Activated CD8-positive, alpha-beta T cell treated with anti-CD3 and anti-CD28 coated beads for 36 hours (primary cell): ENCODE results near the gene PTPRCAP. TPM values are rescaled to one million over a fixed set of nuclear protein-coding genes. Genes with fewer than 3 reads are reported as not detected.

ENCODE experiments used
- ATAC-seq: fragments of 200-7000 bp; cut with Tn5 transposase; one replicate; pipeline ENCODE4 v1.10.0; 2021; ENCODE audit warnings: mild to moderate bottlenecking, moderate library complexity
- CTCF ChIA-PET: fragments of 350-600 bp; sonication (Branson Sonifier 250); formaldehyde crosslinking; loops from one replicate; lab custom pipeline; 2021; ENCODE audit warnings: antibody characterized with exemption; lab: Charles Lee
- POLR2A ChIA-PET: fragments of 350-600 bp; sonication (Branson Sonifier 250); formaldehyde crosslinking; loops from one replicate; lab custom pipeline; 2021; ENCODE audit warnings: antibody characterized with exemption; lab: Charles Lee
- DNase-seq: peaks from one replicate; pipeline ENCODE4 v3.0.0-alpha.2; 2020
- H3K27ac Mint-ChIP-seq: one replicate; pipeline ENCODE4 v1.8.0; 2021; ENCODE audit warnings: mild to moderate bottlenecking, mixed read lengths
- H3K27me3 Mint-ChIP-seq: one replicate; pipeline ENCODE4 v1.8.0; 2021; ENCODE audit warnings: mixed read lengths
- H3K36me3 Mint-ChIP-seq: one replicate; pipeline ENCODE4 v1.8.0; 2021; ENCODE audit warnings: low read depth, mixed read lengths
- H3K4me1 Mint-ChIP-seq: one replicate; pipeline ENCODE4 v1.8.0; 2021; ENCODE audit warnings: low read depth, mixed read lengths
- H3K4me3 Mint-ChIP-seq: one replicate; pipeline ENCODE4 v1.8.0; 2021; ENCODE audit warnings: mild to moderate bottlenecking, moderate library complexity, mixed read lengths
- H3K9me3 Mint-ChIP-seq: one replicate; pipeline ENCODE4 v1.8.0; 2021; ENCODE audit warnings: mixed read lengths
- CTCF ChIP-seq: fragments of 200-600 bp; IDR thresholded peaks from one replicate; pipeline ENCODE4 v1.8.0; 2022; ENCODE audit warnings: antibody characterized with exemption, mild to moderate bottlenecking
- intact Hi-C: fragments of 100-400 bp; cut with micrococcal nuclease; formaldehyde crosslinking; loops from one replicate; pipeline ENCODE4 v1.10.0; 2022
- total RNA-seq, 2 experiments: library from RNA; stranded (reverse); gene quantifications; one replicate each; pipeline ENCODE4 v1.2.3, GENCODE V29; 2021

The PTPRCAP gene
- total RNA-seq, 2 experiments from 2014 or later: 107 to 114 TPM

- Mint-ChIP-seq H3K4me3 (no peak overlapping the region), H3K27ac (no peak overlapping the region)
Observed at GRCh38 chr11:67412495-67413179, 24.8 kb downstream of the PTPRCAP start.

GRCh38 chr11:67411785-67412152, 25.7 kb downstream of the PTPRCAP start:
- peaks cover 32% of the 10 kb centered on the region for H3K36me3 Mint-ChIP-seq
- intact Hi-C loops: no loop called here
- DNase-seq: peak; percentile 57
- peaks cover 76% of the 10 kb centered on the region for H3K4me1 Mint-ChIP-seq
- ChIA-PET CTCF (interaction anchor here (0.9 to 1.4 kb wide), 3 partner anchors 9 to 20 kb away, joined by 4 to 6 read pairs (median 4); partner anchors contain the start of genes PPP1CA and RAD9A), POLR2A (interaction anchor here (0.6 to 3.3 kb wide), 17 partner anchors 8 to 77 kb away, joined by 3 to 18 read pairs (median 5); partner anchors contain the start of genes AIP, PPP1CA, PTPRCAP and TBC1D10C)
- peak overlapping the region; percentile 59 for H3K27ac Mint-ChIP-seq
- H3K27me3 Mint-ChIP-seq: no peaks in the 10 kb centered on the region
- H3K9me3 Mint-ChIP-seq: no peaks in the 10 kb centered on the region
- TF ChIP-seq CTCF: no peak
- no peak overlapping the region for H3K4me3 Mint-ChIP-seq
- peak; percentile 18 for ATAC-seq

More at GRCh38 chr11:67412495-67413179, 24.8 kb downstream of the PTPRCAP start:
- no peaks in the 10 kb centered on the region for H3K27me3 Mint-ChIP-seq
- POLR2A ChIA-PET: interaction anchor here (0.5 to 3.3 kb wide), 18 partner anchors 8 to 933 kb away, joined by 3 to 18 read pairs (median 5); partner anchors contain the start of genes PPP1CA, PTPRCAP, RPS6KB2 and TBC1D10C
- H3K4me1 Mint-ChIP-seq: peaks cover 76% of the 10 kb centered on the region
- DNase-seq (no peak), ATAC-seq (no peak)
- H3K36me3 Mint-ChIP-seq: peaks cover 23% of the 10 kb centered on the region
- CTCF ChIA-PET: interaction anchor here (0.9 to 1.7 kb wide), 5 partner anchors 9 to 61 kb away, joined by 3 to 6 read pairs (median 4); partner anchors contain the start of genes PPP1CA, RAD9A and TBC1D10C
- intact Hi-C loops: no loop called here
- no peak for TF ChIP-seq CTCF
- H3K9me3 Mint-ChIP-seq: no peaks in the 10 kb centered on the region

GRCh38 chr11:67410984-67411784, 26.3 kb downstream of the PTPRCAP start:
- CTCF ChIA-PET: interaction anchor here (1.4 kb wide), 1 partner anchor 9 kb away, joined by 4 read pairs; no protein-coding TSS in a partner anchor
- Mint-ChIP-seq H3K27me3 (no peaks in the 10 kb centered on the region), H3K9me3 (no peaks in the 10 kb centered on the region), H3K36me3 (peaks cover 38% of the 10 kb centered on the region), H3K27ac (peak overlapping the region; percentile 67), H3K4me3 (peak overlapping the region; percentile 87), H3K4me1 (peaks cover 74% of the 10 kb centered on the region)
- ATAC-seq: no peak
- POLR2A ChIA-PET: interaction anchor here (0.9 to 3.3 kb wide), 10 partner anchors 7 to 72 kb away, joined by 3 to 18 read pairs (median 6); partner anchors contain the start of genes AIP, PPP1CA, RPS6KB2 and TBC1D10C
- intact Hi-C loops: no loop called here
- no peak for DNase-seq
- no peak for TF ChIP-seq CTCF

GRCh38 chr11:67410369-67410831, 27.1 kb downstream of the PTPRCAP start:
- TF ChIP-seq CTCF: no peak
- POLR2A ChIA-PET: interaction anchor here (0.9 to 2.3 kb wide), 4 partner anchors 10 to 24 kb away, joined by 3 to 18 read pairs (median 5); partner anchors contain the start of gene RPS6KB2

More at GRCh38 chr11:67410369-67410831, 27.1 kb downstream of the PTPRCAP start:
- ATAC-seq: no peak
- Mint-ChIP-seq H3K27ac (peak overlapping the region; percentile 88), H3K36me3 (peaks cover 45% of the 10 kb centered on the region), H3K27me3 (no peaks in the 10 kb centered on the region), H3K9me3 (no peaks in the 10 kb centered on the region), H3K4me1 (peaks cover 70% of the 10 kb centered on the region), H3K4me3 (peak overlapping the region; percentile 87)
- no peak for DNase-seq
- CTCF ChIA-PET: no interaction called here
- intact Hi-C loops: no loop called here
